Fibroblast of lung (primary cell): ENCODE data around the gene SLC47A1.

Experiments used
- EZH2 ChIP-seq: IDR thresholded peaks from 2 replicates; pipeline ENCODE4 v1.5.1; 2012; ENCODE audit warnings: low read length, control low read depth, mild to moderate bottlenecking; ENCODE audit errors: missing control alignments
- TF ChIP-seq, protein P1 (sequence below), 2 donors: IDR thresholded peaks in 1 of 2; conservative IDR thresholded peaks in 1 of 2; 1 replicate in 1 of 2; 2 replicates in 1 of 2; pipeline ENCODE4 v1.5.1; 2011 to 2012; ENCODE audit warnings: low read length in 2 of 2, control low read depth in 1 of 2, inconsistent platforms in 1 of 2, low read depth in 1 of 2, mild to moderate bottlenecking in 1 of 2

DNA sequence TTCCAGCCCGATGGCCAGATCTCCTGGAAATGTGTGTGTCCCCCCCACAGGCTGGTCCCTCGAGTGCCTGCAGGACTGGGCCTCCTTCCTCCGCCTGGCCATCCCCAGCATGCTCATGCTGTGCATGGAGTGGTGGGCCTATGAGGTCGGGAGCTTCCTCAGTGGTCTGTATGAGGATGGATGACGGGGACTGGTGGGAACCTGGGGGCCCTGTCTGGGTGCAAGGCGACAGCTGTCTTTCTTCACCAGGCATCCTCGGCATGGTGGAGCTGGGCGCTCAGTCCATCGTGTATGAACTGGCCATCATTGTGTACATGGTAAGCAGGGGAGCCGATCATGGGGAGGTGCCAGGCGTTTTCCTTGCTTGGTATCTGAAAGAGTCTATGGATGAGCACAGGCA lies 22.1 kb downstream of the SLC47A1 start:
- TF ChIP-seq, protein P1, sequence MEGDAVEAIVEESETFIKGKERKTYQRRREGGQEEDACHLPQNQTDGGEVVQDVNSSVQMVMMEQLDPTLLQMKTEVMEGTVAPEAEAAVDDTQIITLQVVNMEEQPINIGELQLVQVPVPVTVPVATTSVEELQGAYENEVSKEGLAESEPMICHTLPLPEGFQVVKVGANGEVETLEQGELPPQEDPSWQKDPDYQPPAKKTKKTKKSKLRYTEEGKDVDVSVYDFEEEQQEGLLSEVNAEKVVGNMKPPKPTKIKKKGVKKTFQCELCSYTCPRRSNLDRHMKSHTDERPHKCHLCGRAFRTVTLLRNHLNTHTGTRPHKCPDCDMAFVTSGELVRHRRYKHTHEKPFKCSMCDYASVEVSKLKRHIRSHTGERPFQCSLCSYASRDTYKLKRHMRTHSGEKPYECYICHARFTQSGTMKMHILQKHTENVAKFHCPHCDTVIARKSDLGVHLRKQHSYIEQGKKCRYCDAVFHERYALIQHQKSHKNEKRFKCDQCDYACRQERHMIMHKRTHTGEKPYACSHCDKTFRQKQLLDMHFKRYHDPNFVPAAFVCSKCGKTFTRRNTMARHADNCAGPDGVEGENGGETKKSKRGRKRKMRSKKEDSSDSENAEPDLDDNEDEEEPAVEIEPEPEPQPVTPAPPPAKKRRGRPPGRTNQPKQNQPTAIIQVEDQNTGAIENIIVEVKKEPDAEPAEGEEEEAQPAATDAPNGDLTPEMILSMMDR (conservative IDR thresholded peaks at IDR 0.05 in 1 of 2, IDR thresholded peaks at IDR 0.05 in 1 of 2; ENCODE audit: low read depth in 1 of 2, low read length in 2 of 2) = no peak
- no peak for TF ChIP-seq EZH2
